Stomach (tissue), 9 donors: ENCODE results near the gene RCL1. TPM values are rescaled to one million over a fixed set of nuclear protein-coding genes. Genes with fewer than 3 reads are reported as not detected.
"Not testable (repeated sequence)": the region's sequence is repeated elsewhere in the genome, so short reads cannot be mapped to it uniquely, and the experiment has no call there.

ENCODE experiments used
- DNase-seq, 2 donors: peaks; one replicate each; pipeline versions ENCODE4 v3.0.0 to v3.0.0-alpha.2; 2013 to 2019
- H3K27ac ChIP-seq, 5 donors: fragments of 200-600 bp in 4 of 5; sonication (generic) in 4 of 5; one replicate each; pipeline ENCODE4 v1.5.1; 2013 to 2019; ENCODE audit warnings: mild to moderate bottlenecking in 1 of 5, moderate library complexity in 1 of 5
- H3K27me3 ChIP-seq, 3 donors: fragments of 200-600 bp; sonication (generic); one replicate each; pipeline ENCODE4 v1.5.1; 2017 to 2019; ENCODE audit warnings: mixed run types in 1 of 3
- H3K36me3 ChIP-seq, 4 donors: fragments of 200-600 bp; sonication (generic); 1 replicate in 3 of 4; 2 replicates in 1 of 4; pipeline ENCODE4 v1.5.1; 2016 to 2019
- H3K4me1 ChIP-seq, 4 donors: fragments of 200-600 bp; sonication (generic); one replicate each; pipeline ENCODE4 v1.5.1; 2016 to 2019
- H3K4me3 ChIP-seq, 4 donors: fragments of 200-600 bp; sonication (generic) in 3 of 4; one replicate each; pipeline ENCODE4 v1.5.1; 2016 to 2019; ENCODE audit warnings: mild to moderate bottlenecking in 1 of 4
- H3K9me3 ChIP-seq, 4 donors: fragments of 200-600 bp; sonication (generic); one replicate each; pipeline ENCODE4 v1.5.1; 2016 to 2019
- CTCF ChIP-seq, 7 experiments: fragments of 450-650 bp in 4 of 7; fragments of 200-600 bp in 3 of 7; sonication (generic) in 3 of 7; IDR thresholded peaks; one replicate each; pipeline ENCODE4 v1.5.1; 2016 to 2019; ENCODE audit warnings: antibody characterized with exemption in 7 of 7, control low read depth in 2 of 7, mild to moderate bottlenecking in 1 of 7
- EP300 ChIP-seq: sonication (generic); formaldehyde crosslinking; IDR thresholded peaks from one replicate; pipeline ENCODE4 v1.6.1; 2017; ENCODE audit warnings: antibody characterized with exemption
- POLR2A ChIP-seq, 4 donors: fragments of 450-650 bp; IDR thresholded peaks; one replicate each; pipeline ENCODE4 v1.6.1; 2016; ENCODE audit warnings: antibody characterized with exemption in 4 of 4, control low read depth in 2 of 4, mild to moderate bottlenecking in 1 of 4, moderate library complexity in 1 of 4
- POLR2AphosphoS5 ChIP-seq, 3 donors: sonication (generic); formaldehyde crosslinking; IDR thresholded peaks; one replicate each; pipeline ENCODE4 v1.6.1; 2016; ENCODE audit warnings: antibody characterized with exemption in 3 of 3
- WGBS, 5 donors: extraction: QIAGEN DNeasy Blood & Tissue Kit in 3 of 5; methylation state at CpG; one replicate each; pipeline versions ENCODE4 v1.1.5 to v1.1.7; 2013 to 2018; 5-methylcytosine and 5-hydroxymethylcytosine counted together
- intact Hi-C: fragments of 100-400 bp; cut with DNase I; formaldehyde crosslinking; loops from one replicate; pipeline ENCODE4 v1.15.1; 2023; ENCODE audit warnings: low total_unique reads
- polyA plus RNA-seq, 3 donors: library from polyadenylated mRNA; stranded (reverse); fragments of 200-250 nt; gene quantifications; one replicate each; pipeline ENCODE4 v1.2.3, GENCODE V29; 2013
- total RNA-seq, 5 donors: library from RNA; depleted of rRNA; stranded (reverse); fragments of >200 nt; gene quantifications; one replicate each; pipeline versions ENCODE4 v1.1.0 to v1.2.3, GENCODE V29; 2014 to 2016
- donor health status: healthy with polysubstance abuse.
- donor health status: Bipolar disorder and iron deficiency.
- donor health status: healthy.

The RCL1 gene
- total and polyA plus RNA-seq, 8 donors, result 11.7 to 38.7 (median 14.5) TPM

GRCh38 chr9:4794691-4795090 lies 1.9 kb downstream of the RCL1 start:
- Histone ChIP-seq H3K36me3 (no peaks in the 10 kb centered on the region), H3K4me1 (peaks cover 27 to 60% (median 54%) of the 10 kb centered on the region in 4 donors), H3K4me3 (peak overlapping the region in 2 of 4 donors; percentile 91 to 96), H3K27ac (no peak overlapping the region), H3K9me3 (no peaks in the 10 kb centered on the region), H3K27me3 (no peaks in the 10 kb centered on the region)
- 53 to 73% (median 59%) methylated on average over 4 of the region's 4 CpGs for WGBS, 5 donors
- TF ChIP-seq EP300, result no peak
- no peak for TF ChIP-seq CTCF (IDR thresholded peaks at IDR 0.05)
- TF ChIP-seq POLR2AphosphoS5 (IDR thresholded peaks at IDR 0.05), result no peak
- TF ChIP-seq POLR2A (IDR thresholded peaks at IDR 0.05), result no peak
- intact Hi-C loops, result loop anchor here (10.0 kb wide), 1 partner anchor 190 kb away; the partner anchor contains the start of gene JAK2
- DNase-seq, result no peak

- H3K27me3 ChIP-seq, H3K36me3 ChIP-seq, H3K9me3 ChIP-seq, H3K27ac ChIP-seq, DNase-seq: not testable (repeated sequence)
- 93 to 98% (median 97%) methylated on average over 10 of the region's 10 CpGs for WGBS, 5 donors
- Histone ChIP-seq H3K4me1 (peaks cover 27 to 65% (median 55%) of the 10 kb centered on the region in 4 donors), H3K4me3 (peak overlapping the region in 1 of 4 donors; percentile 96)
- intact Hi-C loops, result loop anchor here (10.0 kb wide), 1 partner anchor 190 kb away; the partner anchor contains the start of gene JAK2
These were observed 2.4 kb downstream of the RCL1 start for GRCh38 chr9:4795108-4795507.

- DNase-seq, result no peak
- H3K27me3 ChIP-seq, result no peaks in the 10 kb centered on the region
- H3K27ac ChIP-seq, result no peak overlapping the region
- intact Hi-C loops, result loop anchor here (10.0 kb wide), 1 partner anchor 188 kb away; the partner anchor contains the start of gene JAK2
- H3K9me3 ChIP-seq, result no peaks in the 10 kb centered on the region
- peaks cover 27 to 68% (median 55%) of the 10 kb centered on the region in 4 donors for H3K4me1 ChIP-seq
- no peaks in the 10 kb centered on the region for H3K36me3 ChIP-seq
- 94 to 98% (median 96%) methylated on average over 2 of the region's 2 CpGs for WGBS, 5 donors
- no peak for TF ChIP-seq POLR2AphosphoS5 (IDR thresholded peaks at IDR 0.05)
- no peak for TF ChIP-seq POLR2A (IDR thresholded peaks at IDR 0.05)
- TF ChIP-seq EP300, result no peak
- no peak for TF ChIP-seq CTCF (IDR thresholded peaks at IDR 0.05)
- no peak overlapping the region for H3K4me3 ChIP-seq
These were observed 3.8 kb downstream of the RCL1 start for GRCh38 chr9:4796530-4796929.

GRCh38 chr9:4796988-4797853 lies 4.5 kb downstream of the RCL1 start:
- Histone ChIP-seq H3K27ac (peak overlapping the region in 3 of 5 donors; percentile 10 to 60 (median 58)), H3K9me3 (no peaks in the 10 kb centered on the region), H3K4me1 (peaks cover 23 to 61% (median 48%) of the 10 kb centered on the region in 4 donors), H3K4me3 (no peak overlapping the region), H3K27me3 (no peaks in the 10 kb centered on the region), H3K36me3 (no peaks in the 10 kb centered on the region)
- intact Hi-C loops, result loop anchor here (10.0 kb wide), 1 partner anchor 188 kb away; the partner anchor contains the start of gene JAK2
- peak in 1 of 2 donors; percentile 57 for DNase-seq
- 85 to 95% (median 92%) methylated on average over 4 of the region's 4 CpGs for WGBS, 5 donors
- TF ChIP-seq CTCF (IDR thresholded peaks at IDR 0.05) (peak in 5 of 7 experiments; percentile 27 to 63 (median 54)), EP300 (no peak), POLR2A (IDR thresholded peaks at IDR 0.05) (no peak)

- TF ChIP-seq EP300 (no peak), POLR2A (IDR thresholded peaks at IDR 0.05) (no peak), CTCF (IDR thresholded peaks at IDR 0.05) (no peak), POLR2AphosphoS5 (IDR thresholded peaks at IDR 0.05) (no peak)
- WGBS, 5 donors, result 18 to 32% (median 27%) methylated on average over 4 of the region's 4 CpGs
- no peaks in the 10 kb centered on the region for H3K36me3 ChIP-seq
- no peak overlapping the region for H3K4me3 ChIP-seq
- peaks cover 23 to 59% (median 47%) of the 10 kb centered on the region in 4 donors for H3K4me1 ChIP-seq
- no peak for DNase-seq
- peak overlapping the region; percentile 10 to 60 (median 47) for H3K27ac ChIP-seq
- intact Hi-C loops, result loop anchor here (10.0 kb wide), 1 partner anchor 187 kb away; the partner anchor contains the start of gene JAK2
- H3K27me3 ChIP-seq, result no peaks in the 10 kb centered on the region
- no peaks in the 10 kb centered on the region for H3K9me3 ChIP-seq
These were observed 5.1 kb downstream of the RCL1 start for GRCh38 chr9:4797854-4798150.
